Activated naive CD8-positive, alpha-beta T cell treated with anti-CD3 and anti-CD28 coated beads, Interleukin-2, amount 50 U/mL, for 24 hours (primary cell): ENCODE measurements around the gene ZNF107.
"Not testable (repeated sequence)": the region's sequence is repeated elsewhere in the genome, so short reads cannot be mapped to it uniquely, and the experiment has no call there.

Experiments
- ATAC-seq: fragments of 150-1000 bp; cut with Tn5 transposase; one replicate; pipeline ENCODE4 v1.10.0; 2021
- DNase-seq: peaks from one replicate; pipeline ENCODE4 v3.0.0; 2021
- H3K27ac Mint-ChIP-seq: one replicate; pipeline ENCODE4 v1.8.0; 2021; ENCODE audit warnings: mild to moderate bottlenecking, mixed read lengths
- H3K27me3 Mint-ChIP-seq: one replicate; pipeline ENCODE4 v1.8.0; 2021; ENCODE audit warnings: mixed read lengths
- H3K36me3 Mint-ChIP-seq: one replicate; pipeline ENCODE4 v1.8.0; 2021; ENCODE audit warnings: low read depth, mixed read lengths
- H3K4me1 Mint-ChIP-seq: one replicate; pipeline ENCODE4 v1.8.0; 2021; ENCODE audit warnings: mixed read lengths
- H3K4me3 Mint-ChIP-seq: one replicate; pipeline ENCODE4 v1.8.0; 2021; ENCODE audit warnings: mild to moderate bottlenecking, moderate library complexity, mixed read lengths
- H3K9me3 Mint-ChIP-seq: one replicate; pipeline ENCODE4 v1.8.0; 2021; ENCODE audit warnings: mixed read lengths

ZNF107 gene

DNA sequence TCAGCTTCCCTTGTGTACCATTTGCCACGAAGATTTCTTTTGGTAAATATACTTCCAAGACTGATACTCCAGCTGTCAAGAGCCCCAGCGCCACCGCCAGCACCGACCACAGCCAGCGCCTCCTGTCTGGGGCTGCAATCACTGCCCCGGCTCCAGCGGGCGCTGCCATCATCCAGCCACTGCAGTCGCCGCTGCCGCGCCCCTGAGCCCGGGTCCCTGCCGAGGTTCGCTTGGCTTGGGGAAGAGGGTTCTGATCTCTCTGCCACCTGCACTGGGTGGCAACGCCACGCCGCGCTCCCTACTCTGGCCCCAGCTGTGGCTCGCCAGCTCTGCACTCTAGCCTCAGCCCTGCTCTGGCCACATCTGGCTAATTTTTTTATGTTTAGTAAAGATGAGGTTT is 70.6 kb downstream of the ZNF107 start:
- no peaks in the 10 kb centered on the region for H3K27me3 Mint-ChIP-seq
- H3K9me3 Mint-ChIP-seq, result peaks cover 5% of the 10 kb centered on the region
- no peak overlapping the region for H3K4me3 Mint-ChIP-seq
- DNase-seq (no peak), ATAC-seq (no peak)
- no peaks in the 10 kb centered on the region for H3K36me3 Mint-ChIP-seq
- H3K4me1 Mint-ChIP-seq, result no peaks in the 10 kb centered on the region
- no peak overlapping the region for H3K27ac Mint-ChIP-seq

GRCh38 chr7:64738403-64738802 is 72.5 kb downstream of the ZNF107 start:
- peaks cover 11% of the 10 kb centered on the region for H3K9me3 Mint-ChIP-seq
- H3K36me3 Mint-ChIP-seq, DNase-seq, H3K4me3 Mint-ChIP-seq, H3K27ac Mint-ChIP-seq, ATAC-seq, H3K4me1 Mint-ChIP-seq, H3K27me3 Mint-ChIP-seq: not testable (repeated sequence)

DNA sequence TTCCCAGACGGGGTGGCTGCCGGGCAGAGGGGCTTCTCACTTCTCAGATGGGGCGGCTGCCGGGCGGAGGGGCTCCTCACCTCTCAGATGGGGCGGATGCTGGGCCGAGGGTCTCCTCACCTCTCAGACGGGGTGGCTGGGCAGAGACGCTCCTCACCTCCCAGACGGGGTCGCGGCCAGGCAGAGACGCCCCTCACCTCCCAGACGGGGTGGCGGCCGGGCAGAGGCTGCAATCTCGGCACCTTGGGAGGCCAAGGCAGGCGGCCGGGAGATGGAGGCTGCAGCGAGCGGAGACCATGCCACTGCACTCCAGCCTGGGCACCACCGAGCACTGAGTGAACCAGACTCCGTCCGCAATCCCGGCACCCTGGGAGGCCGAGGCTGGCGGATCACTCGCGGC is 73.0 kb downstream of the ZNF107 start:
- H3K4me3 Mint-ChIP-seq, H3K36me3 Mint-ChIP-seq, H3K27ac Mint-ChIP-seq, DNase-seq, H3K4me1 Mint-ChIP-seq, ATAC-seq, H3K27me3 Mint-ChIP-seq: not testable (repeated sequence)
- peaks cover 11% of the 10 kb centered on the region for H3K9me3 Mint-ChIP-seq

DNA sequence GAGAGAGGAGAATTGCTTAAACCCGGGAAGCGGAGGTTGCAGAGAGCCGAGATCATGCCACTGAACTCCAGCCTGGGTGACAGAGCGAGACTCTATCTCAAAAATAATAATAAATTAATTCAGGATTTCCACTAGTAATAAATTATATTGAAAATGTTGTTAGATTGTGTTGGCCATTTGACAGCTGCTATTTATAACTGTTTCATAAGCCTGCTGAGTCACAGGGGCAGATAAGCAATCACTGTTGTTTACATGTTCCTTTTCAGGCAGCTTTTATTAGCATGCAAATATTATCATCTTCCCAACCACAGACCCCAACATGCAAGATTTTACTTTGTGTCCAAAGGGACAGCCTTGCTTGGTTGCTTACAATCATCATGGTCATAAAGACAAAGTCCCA is 78.7 kb downstream of the ZNF107 start:
- no peak overlapping the region for H3K27ac Mint-ChIP-seq
- H3K4me1 Mint-ChIP-seq, result no peaks in the 10 kb centered on the region

GRCh38 chr7:64747802-64748201 is 81.9 kb downstream of the ZNF107 start:
- DNase-seq (no peak), ATAC-seq (no peak)
- H3K9me3 Mint-ChIP-seq, result peaks cover 14% of the 10 kb centered on the region
- no peak overlapping the region for H3K4me3 Mint-ChIP-seq
- no peaks in the 10 kb centered on the region for H3K27me3 Mint-ChIP-seq
- no peak overlapping the region for H3K27ac Mint-ChIP-seq
- H3K4me1 Mint-ChIP-seq, result no peaks in the 10 kb centered on the region
- no peaks in the 10 kb centered on the region for H3K36me3 Mint-ChIP-seq

More for the DNA sequence above, 78.7 kb downstream of the ZNF107 start:
- DNase-seq (no peak), ATAC-seq (no peak)
- no peaks in the 10 kb centered on the region for H3K36me3 Mint-ChIP-seq
- peaks cover 2% of the 10 kb centered on the region for H3K27me3 Mint-ChIP-seq
- no peak overlapping the region for H3K4me3 Mint-ChIP-seq
- H3K9me3 Mint-ChIP-seq, result peaks cover 19% of the 10 kb centered on the region

DNA sequence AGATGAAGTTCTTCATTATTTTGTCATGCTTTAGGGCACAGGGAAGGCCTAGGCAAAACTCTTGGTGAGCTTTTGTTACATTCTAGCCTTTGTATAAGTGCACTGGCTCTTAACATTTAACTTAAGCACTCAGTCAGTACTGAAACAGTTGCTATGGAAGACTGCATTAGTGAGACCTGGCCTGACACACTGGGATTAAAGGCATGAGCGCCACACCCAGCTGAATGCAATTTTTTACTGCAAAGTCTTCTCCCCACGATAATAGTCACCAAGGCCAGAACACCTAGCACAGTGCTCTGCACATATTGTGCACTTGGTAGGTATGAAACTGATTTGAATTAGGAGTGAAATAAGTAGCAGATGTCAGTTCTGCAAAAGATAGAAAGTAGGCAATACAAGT is 87.1 kb downstream of the ZNF107 start:
- H3K4me1 Mint-ChIP-seq, result no peaks in the 10 kb centered on the region

DNA sequence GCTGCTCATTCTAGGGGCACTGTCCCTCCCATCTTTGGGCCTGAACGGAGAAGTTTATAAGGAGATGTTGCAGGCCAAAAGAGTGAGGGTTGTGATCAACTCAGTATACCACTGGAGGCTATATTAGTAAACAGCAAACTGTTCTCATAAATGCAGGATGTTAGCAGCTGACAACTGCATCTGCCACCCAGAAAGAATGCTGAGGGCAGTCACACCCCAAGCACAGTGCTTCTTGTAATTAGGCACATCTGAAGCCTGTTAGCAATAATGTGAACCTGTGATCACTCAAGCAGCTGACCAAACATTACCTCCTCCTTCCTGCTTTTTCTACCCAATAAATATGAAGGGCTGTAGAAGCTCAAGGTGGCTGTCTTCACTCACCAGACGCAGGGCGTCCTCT is 89.9 kb downstream of the ZNF107 start:
- no peaks in the 10 kb centered on the region for H3K36me3 Mint-ChIP-seq
- H3K27me3 Mint-ChIP-seq, result no peaks in the 10 kb centered on the region
- peaks cover 12% of the 10 kb centered on the region for H3K9me3 Mint-ChIP-seq
- H3K27ac Mint-ChIP-seq, result no peak overlapping the region
- DNase-seq (no peak), ATAC-seq (no peak)
- no peak overlapping the region for H3K4me3 Mint-ChIP-seq
- H3K4me1 Mint-ChIP-seq, result no peaks in the 10 kb centered on the region

More for the DNA sequence above, 87.1 kb downstream of the ZNF107 start:
- peaks cover 12% of the 10 kb centered on the region for H3K9me3 Mint-ChIP-seq
- no peak overlapping the region for H3K27ac Mint-ChIP-seq
- no peak for DNase-seq
- no peak for ATAC-seq
- no peaks in the 10 kb centered on the region for H3K36me3 Mint-ChIP-seq
- no peaks in the 10 kb centered on the region for H3K27me3 Mint-ChIP-seq
- no peak overlapping the region for H3K4me3 Mint-ChIP-seq

DNA sequence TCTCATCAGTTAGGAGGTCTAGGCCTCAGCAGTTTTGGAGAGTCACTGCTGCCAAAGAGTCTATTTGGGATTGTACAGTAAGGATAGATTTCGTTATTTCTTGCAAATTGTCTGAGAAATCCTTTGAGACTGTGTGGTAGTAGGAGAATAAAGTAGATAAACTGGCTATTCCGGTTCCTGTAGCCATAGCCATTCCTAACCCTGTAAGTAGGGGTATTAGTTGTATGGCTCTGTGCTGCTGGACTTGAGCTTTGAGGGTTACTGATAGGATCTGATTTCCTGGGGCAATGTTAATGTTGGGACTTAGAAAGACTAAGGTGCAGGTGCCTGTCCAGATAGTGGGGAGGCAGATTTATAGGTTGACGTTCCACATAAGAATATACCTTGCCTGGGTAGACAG is 92.2 kb downstream of the ZNF107 start:
- DNase-seq (no peak), ATAC-seq (no peak)
- no peak overlapping the region for H3K27ac Mint-ChIP-seq
- no peaks in the 10 kb centered on the region for H3K4me1 Mint-ChIP-seq
- peaks cover 5% of the 10 kb centered on the region for H3K9me3 Mint-ChIP-seq
- H3K4me3 Mint-ChIP-seq, result no peak overlapping the region
- no peaks in the 10 kb centered on the region for H3K36me3 Mint-ChIP-seq
- H3K27me3 Mint-ChIP-seq, result no peaks in the 10 kb centered on the region
